Cardiac fibroblast (primary cell): ENCODE measurements around the gene TMEM178B.

Source experiments
- DNase-seq, 2 donors: peaks; one replicate each; pipeline versions ENCODE4 v3.0.0 to v3.0.0-alpha.2; 2010; ENCODE audit warnings: low read depth in 2 of 2
- H3K4me3 ChIP-seq, 2 donors: replicated peaks in 1 of 2; 1 replicate in 1 of 2; 2 replicates in 1 of 2; pipeline ENCODE4 v1.5.1; 2011; ENCODE audit warnings: low read depth in 2 of 2, low read length in 2 of 2, mild to moderate bottlenecking in 2 of 2, moderate library complexity in 1 of 2
- TF ChIP-seq, protein P1 (sequence below): IDR thresholded peaks from one replicate; pipeline ENCODE4 v1.5.1; 2011; ENCODE audit warnings: low read depth, mild to moderate bottlenecking, low read length, inconsistent platforms

Gene TMEM178B

GRCh38 chr7:141122736-141123135, 48.9 kb downstream of the TMEM178B start:
- TF ChIP-seq, protein P1, sequence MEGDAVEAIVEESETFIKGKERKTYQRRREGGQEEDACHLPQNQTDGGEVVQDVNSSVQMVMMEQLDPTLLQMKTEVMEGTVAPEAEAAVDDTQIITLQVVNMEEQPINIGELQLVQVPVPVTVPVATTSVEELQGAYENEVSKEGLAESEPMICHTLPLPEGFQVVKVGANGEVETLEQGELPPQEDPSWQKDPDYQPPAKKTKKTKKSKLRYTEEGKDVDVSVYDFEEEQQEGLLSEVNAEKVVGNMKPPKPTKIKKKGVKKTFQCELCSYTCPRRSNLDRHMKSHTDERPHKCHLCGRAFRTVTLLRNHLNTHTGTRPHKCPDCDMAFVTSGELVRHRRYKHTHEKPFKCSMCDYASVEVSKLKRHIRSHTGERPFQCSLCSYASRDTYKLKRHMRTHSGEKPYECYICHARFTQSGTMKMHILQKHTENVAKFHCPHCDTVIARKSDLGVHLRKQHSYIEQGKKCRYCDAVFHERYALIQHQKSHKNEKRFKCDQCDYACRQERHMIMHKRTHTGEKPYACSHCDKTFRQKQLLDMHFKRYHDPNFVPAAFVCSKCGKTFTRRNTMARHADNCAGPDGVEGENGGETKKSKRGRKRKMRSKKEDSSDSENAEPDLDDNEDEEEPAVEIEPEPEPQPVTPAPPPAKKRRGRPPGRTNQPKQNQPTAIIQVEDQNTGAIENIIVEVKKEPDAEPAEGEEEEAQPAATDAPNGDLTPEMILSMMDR = no peak

DNA sequence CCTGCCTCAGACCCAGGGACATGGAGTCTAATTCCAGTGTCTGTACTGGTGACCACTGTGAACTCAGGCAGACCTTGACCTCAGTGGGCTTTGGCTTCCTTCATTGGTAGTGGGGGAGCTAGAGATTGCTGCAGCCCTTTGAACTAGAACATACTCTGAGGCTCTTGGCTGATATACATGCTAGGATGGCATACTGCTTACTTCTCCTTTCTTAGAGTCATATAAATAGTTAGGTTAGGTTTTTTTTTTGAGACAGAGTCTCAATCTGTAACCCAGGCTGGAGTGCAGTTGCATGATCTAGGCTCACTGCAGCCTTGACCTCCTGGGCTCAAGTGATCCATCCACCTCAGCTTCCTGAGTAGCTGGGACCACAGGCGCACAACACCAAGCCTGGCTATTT, 49.7 kb downstream of the TMEM178B start:
- no peak for DNase-seq
- no peak overlapping the region for H3K4me3 ChIP-seq
- TF ChIP-seq, protein P1 = no peak

More at GRCh38 chr7:141122736-141123135, 48.9 kb downstream of the TMEM178B start:
- no peak overlapping the region for H3K4me3 ChIP-seq
- no peak for DNase-seq

GRCh38 chr7:141126107-141126506, 52.2 kb downstream of the TMEM178B start:
- TF ChIP-seq, protein P1 = no peak
- DNase-seq = no peak
- no peak overlapping the region for H3K4me3 ChIP-seq

- H3K4me3 ChIP-seq = no peak overlapping the region
- TF ChIP-seq, protein P1 = no peak
- DNase-seq = no peak
Observed at GRCh38 chr7:141128506-141128905, 54.6 kb downstream of the TMEM178B start.

DNA sequence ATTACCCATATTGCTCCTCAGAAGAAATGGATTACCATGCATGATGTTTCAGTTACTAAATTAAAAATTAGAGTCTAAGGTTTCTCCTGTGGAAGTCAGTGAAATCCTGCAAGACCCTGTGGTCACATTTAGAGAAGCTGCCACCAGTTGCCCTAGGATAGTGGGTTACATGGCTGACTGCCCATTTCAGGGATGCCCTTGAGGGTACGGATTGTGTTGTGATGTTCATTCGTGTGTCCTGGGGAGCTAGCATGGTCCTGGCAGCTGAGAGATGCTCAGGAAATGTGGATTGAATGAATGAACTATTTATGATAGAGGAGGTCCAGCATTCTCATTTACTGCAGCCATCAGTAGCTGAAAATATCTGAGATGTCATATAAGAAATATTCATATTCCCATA, 55.1 kb downstream of the TMEM178B start:
- no peak for DNase-seq
- no peak overlapping the region for H3K4me3 ChIP-seq
- TF ChIP-seq, protein P1 = no peak

DNA sequence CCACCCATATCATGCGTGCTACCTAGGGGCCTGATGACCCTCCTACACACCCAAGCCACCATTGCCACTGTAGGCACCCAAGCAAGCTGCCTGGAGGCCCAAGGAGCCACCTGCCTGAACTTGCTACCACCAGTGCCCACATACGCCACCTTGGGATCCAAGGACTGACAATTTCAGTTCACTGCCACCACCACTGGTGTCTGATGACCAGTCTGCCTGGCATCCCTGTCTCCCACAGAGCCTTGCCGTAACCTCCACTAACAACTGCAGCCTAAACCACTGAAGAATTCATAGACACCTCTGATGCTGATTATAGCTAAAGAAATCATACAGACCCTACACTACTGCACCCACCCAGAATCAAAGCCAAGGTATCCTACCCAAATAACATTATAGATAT, 58.8 kb downstream of the TMEM178B start:
- no peak overlapping the region for H3K4me3 ChIP-seq
- TF ChIP-seq, protein P1 = no peak
- no peak for DNase-seq

DNA sequence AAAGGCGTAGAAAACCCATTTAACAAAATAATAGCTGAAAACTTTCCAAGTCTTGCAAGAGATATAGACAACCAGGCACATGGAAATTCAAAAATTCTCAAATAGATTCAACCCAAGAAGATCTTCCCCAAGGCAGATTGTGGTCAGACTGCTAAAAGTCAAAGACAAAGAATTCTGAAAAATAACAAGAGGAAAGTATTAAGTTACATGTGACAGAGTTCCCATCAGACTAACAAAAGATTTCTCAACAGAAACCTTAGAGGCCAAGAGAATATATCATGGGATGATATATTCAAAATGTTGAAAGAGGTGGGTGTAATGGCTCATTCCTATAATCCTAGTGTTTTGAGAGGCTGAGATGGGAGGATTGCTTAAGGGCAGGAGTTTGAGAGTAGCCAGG, 59.8 kb downstream of the TMEM178B start:
- TF ChIP-seq, protein P1 = no peak
- H3K4me3 ChIP-seq = no peak overlapping the region
- DNase-seq = peak in 1 of 2 donors; percentile 35
